ENCODE results near the gene TP53INP2. TPM values are rescaled to one million over a fixed set of nuclear protein-coding genes. Genes with fewer than 3 reads are reported as not detected.

Gene TP53INP2
- total and polyA plus RNA-seq, 2 of the 8 experiments (the other 6 are each of a cell fraction or from before 2014, with no cell fraction given): 2.4 to 4.8 TPM

GRCh38 chr20:34762031-34762555, 57.9 kb downstream of the TP53INP2 start:
- 33% methylated on average over 1 of the region's 1 CpG; no CpG with 5 or more reads in 1 of the 2 experiments for WGBS, 2 experiments (ENCODE audit: extremely low coverage in 1 of 2, insufficient coverage in 1 of 2, insufficient read length in 1 of 2, insufficient replicate concordance in 2 of 2, low coverage in 1 of 2, low lambda C conversion rate in 2 of 2, missing lambda C conversion rate in 1 of 2)
- CTCF ChIA-PET (ENCODE audit: partially characterized antibody): interaction anchor here (1.1 kb wide), 1 partner anchor 56 kb away, joined by 3 read pairs; no protein-coding TSS in a partner anchor
- FAIRE-seq: no peak

More at GRCh38 chr20:34762031-34762555, 57.9 kb downstream of the TP53INP2 start:
- Histone ChIP-seq H2BK120ac (replicated peaks; ENCODE audit: low read depth, low read length) (no peak overlapping the region), H3K36me3 (ENCODE audit: control insufficient read depth in 2 of 4, insufficient read depth in 4 of 4, low read length in 3 of 4) (peaks cover 0 to 9% (median 4%) of the 10 kb centered on the region in 4 experiments; a peak in 5 of 8 replicates), H3K27ac (ENCODE audit: low read depth, low read length) (no peak overlapping the region), H3K9ac (replicated peaks in 1 of 4; ENCODE audit: extremely low read depth in 1 of 4, low read depth in 3 of 4, low read length in 3 of 4) (no peak overlapping the region), H4K91ac (replicated peaks; ENCODE audit: insufficient read length, low read length) (no peak overlapping the region), H3K18ac (ENCODE audit: extremely low read depth, low read length) (no peak overlapping the region), H3K9me3 (ENCODE audit: insufficient read depth in 2 of 2, low read depth in 1 of 2, low read length in 1 of 2) (no peaks in the 10 kb centered on the region), H2BK12ac (ENCODE audit: low read depth, low read length) (no peak overlapping the region), H3K79me1 (ENCODE audit: low read depth, low read length) (no peaks in the 10 kb centered on the region; the same call in 1 of the 2 replicates), H3K14ac (ENCODE audit: insufficient read length) (no peak overlapping the region), H4K8ac (ENCODE audit: extremely low read depth, insufficient read depth, low read length) (no peak overlapping the region), H3K23ac (ENCODE audit: insufficient read length) (no peak overlapping the region), H2AK5ac (ENCODE audit: low read depth, low read length) (no peak overlapping the region), H3K27me3 (replicated peaks in 1 of 4; ENCODE audit: control insufficient read depth in 3 of 4, extremely low read depth in 1 of 4, insufficient read depth in 3 of 4, low read length in 3 of 4) (no peaks in the 10 kb centered on the region), H2BK5ac (ENCODE audit: low read depth, low read length) (no peak overlapping the region), H2BK15ac (ENCODE audit: low read length) (no peak overlapping the region), H2BK20ac (ENCODE audit: low read length) (no peak overlapping the region), H3K4me3 (ENCODE audit: extremely low read depth in 1 of 4, insufficient read depth in 2 of 4, low read depth in 3 of 4, low read length in 4 of 4) (no peak overlapping the region), H3K23me2 (ENCODE audit: low read depth, low read length) (no peaks in the 10 kb centered on the region), H4K20me1 (replicated peaks in 1 of 2; ENCODE audit: control insufficient read depth in 1 of 2, insufficient read depth in 2 of 2, low read length in 2 of 2) (no peaks in the 10 kb centered on the region), H4K5ac (ENCODE audit: insufficient read length, low read depth, low read length) (no peak overlapping the region), H3K79me2 (ENCODE audit: control insufficient read depth in 1 of 2, insufficient read depth in 2 of 2, low read length in 2 of 2) (no peaks in the 10 kb centered on the region), H2AFZ (ENCODE audit: low read length) (no peak overlapping the region), H3K4me2 (ENCODE audit: insufficient read depth in 1 of 2, low read depth in 2 of 2, low read length in 2 of 2) (no peak overlapping the region), H3K56ac (replicated peaks; ENCODE audit: insufficient read length, low read depth, low read length) (no peak overlapping the region), H3K4me1 (replicated peaks in 1 of 4; ENCODE audit: control insufficient read depth in 3 of 4, insufficient read depth in 4 of 4, low read length in 3 of 4) (no peaks in the 10 kb centered on the region), H3K4ac (replicated peaks; ENCODE audit: insufficient read length, low read depth, low read length) (no peak overlapping the region)
- POLR2A ChIA-PET (ENCODE audit: partially characterized antibody): no interaction called here
- TF ChIP-seq TAF7 (optimal IDR thresholded peaks at IDR 0.05; ENCODE audit: borderline replicate concordance, low read depth, low read length): no peak
- no peak for TF ChIP-seq CHD2 (IDR thresholded peaks at IDR 0.05; ENCODE audit: low read length)
- TF ChIP-seq JUND (IDR thresholded peaks at IDR 0.05; ENCODE audit: low read length): no peak
- TF ChIP-seq JUN (IDR thresholded peaks at IDR 0.05; ENCODE audit: low read depth, low read length): no peak
- TF ChIP-seq NRF1 (IDR thresholded peaks at IDR 0.05; ENCODE audit: low read depth, low read length): no peak
- TF ChIP-seq CTCF (IDR thresholded peaks at IDR 0.05; ENCODE audit: control extremely low read depth in 1 of 3, insufficient read depth in 1 of 3, low read depth in 1 of 3, low read length in 3 of 3): no peak
- no peak for TF ChIP-seq SIX5 (IDR thresholded peaks at IDR 0.05; ENCODE audit: low read depth, low read length)
- TF ChIP-seq SP4 (IDR thresholded peaks at IDR 0.05; ENCODE audit: low read length): no peak
- TF ChIP-seq POU5F1 (IDR thresholded peaks at IDR 0.05; ENCODE audit: low read depth, low read length): no peak
- TF ChIP-seq RNF2 (IDR thresholded peaks at IDR 0.05; ENCODE audit: borderline replicate concordance, low read depth, low read length, missing control alignments, poor library complexity, severe bottlenecking): no peak
- TF ChIP-seq CEBPB (IDR thresholded peaks at IDR 0.05; ENCODE audit: low read depth, low read length): no peak
- TF ChIP-seq TAF1 (IDR thresholded peaks at IDR 0.05; ENCODE audit: low read depth, low read length): no peak
- DNase-seq (ENCODE audit: low read depth in 1 of 2, low spot score in 2 of 2): no peak
